ENCODE measurements around the gene CNNM3.

DNA sequence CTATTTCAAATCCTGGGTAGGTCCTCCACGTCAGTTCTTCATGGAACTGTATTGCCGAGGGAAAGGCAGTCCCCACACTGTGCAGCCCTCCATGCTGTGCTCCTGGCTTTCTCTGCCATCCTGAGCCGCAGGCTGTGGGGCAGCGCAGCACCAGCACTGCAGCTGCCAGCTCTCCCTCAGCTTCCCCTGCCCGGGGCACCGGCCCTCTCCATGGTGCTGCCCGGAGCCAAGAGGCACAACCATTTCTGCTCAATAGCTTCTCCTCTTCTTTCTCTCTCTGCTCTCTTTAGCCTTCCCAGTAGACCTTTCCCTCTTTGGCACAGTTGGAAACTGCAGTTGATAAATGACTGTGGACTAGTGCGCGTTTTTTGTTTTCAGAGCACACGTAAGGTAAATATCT lies 15.6 kb downstream of the CNNM3 start:
- TF ChIP-seq, protein P1, sequence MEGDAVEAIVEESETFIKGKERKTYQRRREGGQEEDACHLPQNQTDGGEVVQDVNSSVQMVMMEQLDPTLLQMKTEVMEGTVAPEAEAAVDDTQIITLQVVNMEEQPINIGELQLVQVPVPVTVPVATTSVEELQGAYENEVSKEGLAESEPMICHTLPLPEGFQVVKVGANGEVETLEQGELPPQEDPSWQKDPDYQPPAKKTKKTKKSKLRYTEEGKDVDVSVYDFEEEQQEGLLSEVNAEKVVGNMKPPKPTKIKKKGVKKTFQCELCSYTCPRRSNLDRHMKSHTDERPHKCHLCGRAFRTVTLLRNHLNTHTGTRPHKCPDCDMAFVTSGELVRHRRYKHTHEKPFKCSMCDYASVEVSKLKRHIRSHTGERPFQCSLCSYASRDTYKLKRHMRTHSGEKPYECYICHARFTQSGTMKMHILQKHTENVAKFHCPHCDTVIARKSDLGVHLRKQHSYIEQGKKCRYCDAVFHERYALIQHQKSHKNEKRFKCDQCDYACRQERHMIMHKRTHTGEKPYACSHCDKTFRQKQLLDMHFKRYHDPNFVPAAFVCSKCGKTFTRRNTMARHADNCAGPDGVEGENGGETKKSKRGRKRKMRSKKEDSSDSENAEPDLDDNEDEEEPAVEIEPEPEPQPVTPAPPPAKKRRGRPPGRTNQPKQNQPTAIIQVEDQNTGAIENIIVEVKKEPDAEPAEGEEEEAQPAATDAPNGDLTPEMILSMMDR (IDR thresholded peaks at IDR 0.05), result no peak
- TF ChIP-seq POLR2AphosphoS5 (IDR thresholded peaks at IDR 0.05; ENCODE audit: insufficient read depth in 1 of 2, low read depth in 1 of 2), result no peak
